Cardiac septum (tissue), 1 donor: Measurements from ENCODE around the gene NEDD4L. TPM values are rescaled to one million over a fixed set of nuclear protein-coding genes. Genes with fewer than 3 reads are reported as not detected.

Experiments used
- DNase-seq: peaks from one replicate; pipeline ENCODE4 v3.0.0-alpha.2; 2020; ENCODE audit warnings: low spot score
- intact Hi-C: fragments of 100-400 bp; cut with DNase I; formaldehyde crosslinking; loops from one replicate; pipeline ENCODE4 v1.14.0; 2022
- total RNA-seq: library from RNA; stranded (reverse); fragmentation: NEBNext Ultra II Directional; extraction: Animal tissue kit (Norgen Biotek cat#: 25700); gene quantifications from one replicate; pipeline ENCODE4 v1.2.1, GENCODE V29; 2021
- donor health status: DM: no; HTN: no; CAD: no.

The NEDD4L gene
- total RNA-seq, 1 donor from 2014 or later: 49.3 TPM

DNA sequence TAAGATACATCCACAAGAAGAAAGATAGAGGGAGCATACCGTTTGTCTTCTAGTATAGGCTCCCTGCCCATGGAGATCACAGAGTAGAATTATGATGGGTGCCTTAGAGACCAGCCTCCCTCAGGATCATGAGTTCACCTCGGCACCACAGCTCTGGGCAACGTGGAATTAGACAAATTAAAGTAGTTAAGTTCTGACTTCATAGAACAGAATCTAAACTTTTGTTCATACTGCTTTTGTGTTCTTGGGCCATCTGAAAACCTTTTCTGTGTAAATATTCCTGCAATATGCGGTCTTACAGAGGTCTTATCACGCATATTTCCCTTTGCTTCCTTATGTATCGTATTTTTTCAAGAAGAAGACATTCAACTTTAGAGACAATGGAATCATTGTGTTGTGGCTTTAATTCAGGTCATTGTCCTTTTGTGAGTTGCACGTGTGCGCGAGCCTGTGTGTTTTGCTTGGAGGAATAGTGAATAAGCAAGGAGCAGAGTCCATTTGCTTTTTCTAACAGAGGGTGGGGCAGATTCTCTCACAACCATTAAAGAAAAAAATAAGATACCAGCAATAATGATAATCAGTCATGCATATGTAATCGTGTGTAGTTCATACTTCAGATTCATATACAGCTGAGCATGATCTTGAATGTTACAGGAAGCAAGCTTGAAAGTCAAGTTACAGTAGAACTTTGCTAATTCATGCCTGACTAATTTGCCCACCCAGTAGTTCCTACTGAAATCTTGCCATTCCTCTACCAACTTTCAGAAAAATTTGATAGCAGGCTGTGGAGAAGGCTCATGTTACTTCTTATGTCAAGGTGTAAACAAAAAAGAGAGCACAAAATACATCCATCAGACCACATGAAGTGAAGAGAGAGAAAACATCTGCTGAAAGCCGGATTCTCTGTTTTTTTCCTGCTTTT, 243.6 kb downstream of the NEDD4L start:
- intact Hi-C loops: no loop called here

DNA sequence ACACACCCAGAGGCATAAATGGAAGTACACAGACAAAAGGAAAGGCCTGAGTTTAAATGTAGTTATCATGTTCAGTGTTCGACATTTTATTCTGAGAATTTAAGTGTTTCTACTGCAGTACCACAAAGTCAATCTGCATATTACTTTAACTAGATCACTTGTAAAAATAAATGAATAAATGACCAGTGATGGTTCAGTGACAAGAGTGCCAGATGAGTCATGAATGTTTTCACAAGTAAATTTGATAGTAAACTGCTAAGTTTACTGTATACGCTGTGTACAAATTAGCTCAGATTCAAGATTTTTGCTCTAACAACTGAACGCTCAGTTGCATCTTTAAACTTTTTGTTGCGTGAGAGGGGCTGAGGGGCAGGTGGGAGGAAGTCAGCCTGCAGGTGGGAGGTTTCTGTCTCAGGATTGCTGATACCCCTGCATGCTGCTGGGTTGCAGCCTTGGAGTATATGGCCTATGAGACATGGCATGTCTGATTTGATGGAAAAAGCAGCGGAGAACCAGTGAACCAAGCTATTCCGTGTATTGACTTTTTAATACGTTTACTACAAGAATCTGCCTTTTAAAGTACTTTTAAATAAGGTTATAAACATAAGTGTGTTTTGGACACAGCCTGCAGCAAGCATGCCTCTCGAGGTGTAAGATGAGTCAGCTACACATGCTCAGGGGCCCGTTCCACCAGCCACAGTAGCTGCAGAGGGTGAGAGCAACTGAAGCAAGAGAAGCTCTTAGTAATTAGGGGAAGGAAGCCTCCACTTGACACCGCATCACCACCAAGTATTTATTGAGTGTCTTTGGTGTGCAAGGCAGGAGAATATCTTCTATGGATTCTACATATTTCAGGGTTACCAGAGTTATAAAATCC, 245.1 kb downstream of the NEDD4L start:
- DNase-seq: no peak

More for the DNA sequence above, 243.6 kb downstream of the NEDD4L start:
- DNase-seq: no peak

DNA sequence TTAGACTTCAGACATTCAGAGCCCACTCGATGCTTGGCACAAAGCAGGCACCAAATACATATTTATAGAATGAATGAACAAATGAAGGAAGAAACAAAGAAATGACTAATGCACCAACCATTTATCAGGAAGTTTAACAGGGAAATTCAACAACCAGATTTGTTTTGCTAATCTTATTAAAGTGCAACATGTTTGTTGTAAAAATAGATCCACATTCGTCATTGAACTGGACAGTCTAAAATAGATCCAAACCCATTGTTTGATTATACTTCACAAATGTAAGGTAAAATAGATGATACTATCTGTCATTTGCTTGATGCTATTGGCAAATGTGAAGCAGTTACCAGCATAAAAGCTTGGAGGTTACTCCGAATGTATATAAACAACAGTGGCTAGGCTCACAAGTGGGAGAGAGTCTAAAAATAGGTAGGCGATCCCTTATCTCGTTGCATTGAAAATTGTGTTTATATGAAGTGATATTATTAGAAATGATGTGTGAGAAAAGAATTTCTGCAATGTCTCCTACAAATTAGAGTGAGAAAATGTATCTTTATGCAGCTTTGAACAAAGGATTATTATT, 246.2 kb downstream of the NEDD4L start:
- no peak for DNase-seq
- intact Hi-C loops: no loop called here

More for the DNA sequence above, 245.1 kb downstream of the NEDD4L start:
- intact Hi-C loops: no loop called here

DNA sequence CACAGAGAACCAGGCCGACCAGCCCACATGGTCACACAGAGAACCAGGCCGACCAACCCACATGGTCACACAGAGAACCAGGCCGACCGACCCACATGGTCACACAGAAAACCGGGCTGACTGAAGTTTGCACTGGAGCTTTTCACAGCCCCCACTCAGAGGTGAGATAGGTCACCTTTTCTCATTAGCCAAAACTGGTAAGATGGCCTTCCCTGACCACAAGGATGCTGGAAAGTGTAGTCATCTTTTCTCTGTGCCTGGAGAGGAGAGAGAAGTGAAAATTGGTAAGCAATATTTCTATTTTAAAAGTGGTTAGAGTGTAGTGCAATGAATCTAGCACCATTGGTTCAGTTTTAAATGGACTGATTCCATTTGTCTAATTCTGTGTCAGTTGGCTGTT, 247.1 kb downstream of the NEDD4L start:
- intact Hi-C loops: no loop called here

DNA sequence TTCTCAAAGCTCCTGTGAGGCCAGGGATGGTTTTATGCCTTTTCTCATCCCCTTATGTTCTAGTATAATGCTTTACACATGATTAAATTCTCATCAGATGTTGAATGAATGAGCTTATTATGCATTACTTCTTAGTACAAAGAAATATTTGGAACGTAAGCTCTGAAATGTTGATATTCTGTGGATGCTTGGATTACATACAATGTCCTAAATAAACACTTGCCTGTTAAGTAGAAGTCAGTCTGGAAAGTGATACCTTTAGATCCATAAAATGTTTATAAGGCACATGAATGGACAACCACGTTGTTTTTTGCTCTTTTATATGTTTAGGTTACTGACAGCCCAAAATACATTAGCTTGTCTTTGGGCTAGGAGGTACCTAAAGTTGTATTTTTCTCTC, 248.6 kb downstream of the NEDD4L start:
- intact Hi-C loops: no loop called here
- no peak for DNase-seq

More for the DNA sequence above, 247.1 kb downstream of the NEDD4L start:
- DNase-seq: no peak

DNA sequence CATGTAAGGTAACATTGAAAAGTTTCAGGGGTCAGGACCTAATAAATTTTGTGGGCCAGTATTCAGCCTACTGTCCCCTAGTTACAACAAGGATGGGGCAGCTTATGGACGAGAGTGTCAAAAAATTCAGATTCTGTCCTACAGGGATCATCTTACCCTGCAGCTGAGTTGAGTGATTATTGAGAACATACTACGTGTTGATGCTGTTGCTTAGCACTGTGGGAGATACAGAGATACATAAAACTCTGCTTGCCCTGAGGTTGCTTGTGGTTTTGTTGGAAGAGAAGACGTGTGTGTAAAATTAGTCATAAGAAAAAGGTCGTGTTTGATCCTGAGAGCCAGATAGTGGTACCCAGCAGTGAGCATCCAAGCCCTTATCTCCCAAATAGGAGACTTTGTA, 253.2 kb downstream of the NEDD4L start:
- no peak for DNase-seq
- intact Hi-C loops: no loop called here

DNA sequence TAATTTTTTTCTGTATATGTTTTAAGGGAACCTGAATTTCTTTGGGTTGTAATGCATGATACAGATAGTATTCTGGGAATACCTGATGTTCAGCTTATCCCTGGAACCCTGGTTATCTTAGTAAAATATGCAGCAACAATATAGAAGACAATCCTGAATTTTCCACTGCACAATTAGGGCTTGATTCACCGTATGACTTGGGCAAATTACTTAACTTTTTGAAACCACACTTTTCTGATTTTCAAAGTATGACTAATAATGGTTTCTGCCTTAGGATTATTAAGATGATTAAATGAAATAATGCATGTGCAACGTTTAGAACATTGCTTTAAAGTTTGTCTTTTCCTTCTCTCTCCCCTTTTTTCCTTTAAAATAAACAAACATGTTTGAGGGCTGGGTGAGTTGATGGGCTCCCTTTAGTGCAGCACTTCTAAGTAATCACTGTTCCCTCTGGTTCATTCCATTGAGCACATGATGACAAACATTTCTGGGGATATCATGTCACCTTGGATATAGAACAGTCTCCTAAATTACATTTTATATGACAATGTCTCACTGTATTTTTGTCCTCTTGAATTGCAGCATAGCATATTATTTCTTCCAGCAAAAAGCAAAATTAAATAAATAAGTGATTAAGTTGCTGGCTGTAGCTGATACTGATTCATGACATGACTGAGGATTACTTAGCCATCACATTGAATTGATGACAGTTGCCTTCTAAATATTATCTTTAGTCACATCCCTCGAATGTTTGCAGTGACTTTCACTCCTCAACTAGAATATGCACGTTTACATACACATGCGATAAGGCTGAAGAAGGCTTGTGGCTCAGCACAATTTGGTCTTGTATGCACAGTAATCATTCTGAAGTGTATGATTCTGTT, 254.5 kb downstream of the NEDD4L start:
- intact Hi-C loops: no loop called here
- no peak for DNase-seq

GRCh38 chr18:58299135-58299473, 255.1 kb downstream of the NEDD4L start:
- intact Hi-C loops: no loop called here
- no peak for DNase-seq

DNA sequence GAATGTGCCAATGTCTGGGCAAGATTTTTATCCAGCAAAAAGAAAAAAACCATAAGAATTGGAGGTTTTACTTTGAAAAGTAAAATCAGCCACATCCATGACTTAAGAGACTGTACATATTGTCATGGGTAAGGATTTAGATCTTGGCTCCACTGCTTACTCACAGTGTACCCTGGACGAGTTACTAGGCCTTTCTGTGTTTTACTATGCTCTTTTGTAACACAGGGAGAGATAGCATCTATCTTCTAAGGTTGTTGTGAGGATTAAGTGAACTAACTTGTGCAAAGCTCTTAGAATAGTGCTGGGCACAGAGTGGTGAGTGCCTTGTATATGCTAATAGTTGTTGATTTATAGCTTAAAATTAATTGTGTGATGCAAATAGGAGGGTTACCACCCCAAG, 255.9 kb downstream of the NEDD4L start:
- no peak for DNase-seq
- intact Hi-C loops: no loop called here

DNA sequence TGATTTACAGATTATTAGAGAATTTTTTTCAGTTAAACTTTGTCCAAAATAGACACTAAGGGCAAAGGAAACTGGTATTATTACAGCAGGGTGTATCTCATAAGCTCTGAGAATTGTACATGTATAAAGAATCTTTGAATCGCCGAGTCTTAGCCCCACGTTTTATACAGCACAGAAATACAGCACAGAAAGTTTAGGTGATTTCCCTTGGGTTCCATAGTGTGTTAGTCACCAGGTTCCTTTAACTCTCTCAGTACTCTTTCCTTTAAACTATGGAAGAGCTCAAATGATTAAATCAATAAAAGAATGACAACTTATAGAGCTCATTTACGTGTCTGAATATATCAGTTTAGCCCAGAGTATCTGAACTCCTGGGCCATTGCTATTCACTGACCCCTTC, 256.8 kb downstream of the NEDD4L start:
- intact Hi-C loops: no loop called here

DNA sequence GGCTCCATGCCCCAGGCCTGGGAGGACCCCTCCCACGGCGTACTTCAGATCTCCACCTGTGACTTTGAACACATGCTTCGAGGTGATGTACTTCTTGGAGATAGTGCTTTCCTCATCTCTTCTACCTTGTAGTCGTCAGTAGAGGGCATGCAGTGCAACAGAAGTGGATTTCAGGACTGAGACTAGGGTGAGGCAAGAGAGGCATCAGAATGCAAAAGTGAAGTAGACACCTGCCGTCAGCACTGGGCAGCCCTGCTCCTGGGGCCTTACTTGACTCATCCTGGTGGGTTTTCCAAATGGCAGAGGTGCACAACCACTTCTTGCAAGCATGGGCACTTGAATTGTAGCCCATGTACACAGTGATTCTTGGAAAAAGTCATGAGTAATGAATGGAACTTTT, 258.8 kb downstream of the NEDD4L start:
- DNase-seq: no peak
- intact Hi-C loops: no loop called here

More for the DNA sequence above, 256.8 kb downstream of the NEDD4L start:
- DNase-seq: no peak

- intact Hi-C loops: no loop called here
- no peak for DNase-seq
Observed at GRCh38 chr18:58303363-58303762, 259.3 kb downstream of the NEDD4L start.

- no peak for DNase-seq
- intact Hi-C loops: no loop called here
Observed at GRCh38 chr18:58305792-58306191, 261.8 kb downstream of the NEDD4L start.

- no peak for DNase-seq
- intact Hi-C loops: no loop called here
Observed at GRCh38 chr18:58307441-58307840, 263.4 kb downstream of the NEDD4L start.

GRCh38 chr18:58308463-58308862, 264.4 kb downstream of the NEDD4L start:
- intact Hi-C loops: no loop called here
- no peak for DNase-seq

DNA sequence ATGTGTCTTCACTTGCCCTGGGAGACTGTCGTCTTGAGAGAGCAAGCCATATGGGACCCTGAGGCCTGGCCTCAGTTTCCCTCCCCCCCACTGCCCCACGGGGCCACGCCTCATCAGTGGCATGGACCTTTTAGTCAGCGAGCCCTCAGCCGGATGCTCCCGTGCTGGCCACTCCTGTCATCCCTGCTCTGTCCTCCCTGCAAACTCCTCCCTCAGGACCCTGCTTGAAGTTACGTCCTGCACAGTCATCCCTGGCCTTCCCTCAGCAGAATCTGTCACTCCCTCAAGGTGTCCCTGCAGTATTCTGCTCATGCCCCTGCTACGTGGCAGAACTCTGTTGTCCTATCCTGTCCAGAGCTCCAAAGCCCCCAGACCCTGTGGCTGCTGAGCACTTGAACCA, 265.1 kb downstream of the NEDD4L start:
- intact Hi-C loops: no loop called here
- no peak for DNase-seq

DNA sequence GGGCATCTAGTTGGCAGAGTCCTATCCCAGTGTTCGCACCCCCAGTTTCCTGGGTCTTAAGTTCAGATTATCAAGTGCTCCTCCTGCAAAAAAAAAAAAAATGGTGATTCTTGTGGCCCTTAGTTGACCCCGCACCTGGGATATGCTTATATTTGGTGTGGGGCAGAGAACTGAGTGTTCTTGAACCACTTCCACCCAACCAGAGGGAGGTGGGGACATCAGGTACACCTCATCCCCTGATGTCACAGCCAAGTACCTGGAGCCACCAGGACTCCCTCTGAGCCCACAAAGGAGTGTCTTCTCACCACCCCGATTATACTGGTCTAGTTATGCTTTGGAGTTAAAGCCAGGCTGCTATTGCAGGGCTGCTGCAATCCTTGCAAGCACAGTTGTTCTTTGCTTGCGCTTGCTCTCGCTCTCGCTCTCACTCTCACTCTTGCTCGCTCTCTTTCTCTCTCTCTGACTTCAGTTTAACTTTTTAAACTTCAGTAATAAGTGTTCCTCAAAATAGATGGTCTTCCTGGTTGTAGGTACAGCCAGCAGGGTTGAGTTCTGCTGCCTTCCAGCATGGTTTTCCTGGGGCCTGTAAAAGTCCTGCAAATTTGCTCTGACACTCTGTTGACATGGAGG, 265.7 kb downstream of the NEDD4L start:
- DNase-seq: no peak
- intact Hi-C loops: no loop called here

GRCh38 chr18:58310517-58310916, 266.5 kb downstream of the NEDD4L start:
- DNase-seq: no peak
- intact Hi-C loops: no loop called here

- DNase-seq: no peak
- intact Hi-C loops: no loop called here
Observed at GRCh38 chr18:58311390-58311789, 267.4 kb downstream of the NEDD4L start.
